Right lobe of liver (tissue), 6 donors: ENCODE data around the gene TNFRSF6B. TPM values are rescaled to one million over a fixed set of nuclear protein-coding genes. Genes with fewer than 3 reads are reported as not detected.

Source experiments
- ATAC-seq, 4 donors: fragments of 200-7000 bp; cut with Tn5 transposase; one replicate each; pipeline ENCODE4 v1.9.1; 2020; ENCODE audit warnings: mild to moderate bottlenecking in 4 of 4, moderate library complexity in 4 of 4
- DNase-seq, 3 donors: peaks; one replicate each; pipeline ENCODE4 v3.0.0-alpha.2; 2020
- H3K27ac ChIP-seq, 3 donors: fragments of 200-600 bp; one replicate each; pipeline ENCODE4 v1.8.0; 2022
- H3K27me3 ChIP-seq, 2 donors: fragments of 200-600 bp; one replicate each; pipeline ENCODE4 v1.8.0; 2022
- H3K36me3 ChIP-seq, 4 donors: fragments of 200-600 bp; sonication (generic) in 1 of 4; one replicate each; pipeline versions ENCODE4 v1.5.1 to v1.8.0; 2017 to 2022; ENCODE audit warnings: control low read depth in 1 of 4
- H3K4me1 ChIP-seq, 4 donors: fragments of 200-600 bp; sonication (generic) in 1 of 4; one replicate each; pipeline versions ENCODE4 v1.5.1 to v1.8.0; 2017 to 2022; ENCODE audit warnings: control low read depth in 1 of 4
- H3K4me3 ChIP-seq, 3 donors: fragments of 200-600 bp; one replicate each; pipeline ENCODE4 v1.8.0; 2022
- H3K9me3 ChIP-seq, 4 donors: fragments of 200-600 bp; sonication (generic) in 1 of 4; one replicate each; pipeline versions ENCODE4 v1.5.1 to v1.8.0; 2017 to 2022; ENCODE audit warnings: control low read depth in 1 of 4
- CTCF ChIP-seq, 4 donors: fragments of 200-600 bp in 3 of 4; fragments of 450-650 bp in 1 of 4; IDR thresholded peaks; one replicate each; pipeline versions ENCODE4 v1.5.1 to v1.8.0; 2016 to 2022; ENCODE audit warnings: antibody characterized with exemption in 4 of 4, mild to moderate bottlenecking in 2 of 4
- POLR2A ChIP-seq: fragments of 450-650 bp; IDR thresholded peaks from one replicate; pipeline ENCODE4 v1.6.1; 2017; ENCODE audit warnings: antibody characterized with exemption, mild to moderate bottlenecking
- WGBS: methylation state at CpG from one replicate; pipeline ENCODE4 v1.1.6; 2018; ENCODE audit warnings: low coverage, low lambda C conversion rate; ENCODE audit not compliant: insufficient coverage; ENCODE audit errors: missing lambda C conversion rate; 5-methylcytosine and 5-hydroxymethylcytosine counted together
- intact Hi-C, 2 donors: fragments of 100-400 bp; cut with DNase I; formaldehyde crosslinking; loops; one replicate each; pipeline versions ENCODE4 v1.11.2 to v1.14.1; 2022
- total RNA-seq, 6 experiments: library from RNA; depleted of rRNA in 2 of 6; stranded (reverse); fragments of >200 nt in 2 of 6; fragmentation: NEBNext Ultra II Directional in 3 of 6; extraction: Animal tissue kit (Norgen Biotek cat#: 25700) in 3 of 6; gene quantifications; one replicate each; pipeline versions ENCODE4 v1.1.0 to v1.2.4, GENCODE V29; 2016 to 2023
- donor health status: DM: no; HTN: yes; CAD: no.
- donor health status: DM: no; HTN: no; CAD: no.
- donor health status: DM: no; HTN: no; CAD: no.
- donor health status: DM: no; HTN: yes; CAD: no.
- donor health status: DM: no; HTN: yes; CAD: no.

The TNFRSF6B gene
- total RNA-seq, 6 experiments from 2014 or later: 0.56 to 1.0 (median 0.62) TPM; not detected in 3

GRCh38 chr20:63702036-63702665, 5.7 kb downstream of the TNFRSF6B start:
- H3K27ac ChIP-seq: no peak overlapping the region
- no peak for ATAC-seq
- peaks cover 0 to 24% (median 8%) of the 10 kb centered on the region in 4 donors for H3K36me3 ChIP-seq
- peaks cover 0 to 11% (median 3%) of the 10 kb centered on the region in 4 donors for H3K4me1 ChIP-seq
- intact Hi-C loops: no loop called here
- TF ChIP-seq POLR2A: no peak
- no peak for TF ChIP-seq CTCF (IDR thresholded peaks at IDR 0.05)
- DNase-seq: peak; percentile 21 to 53 (median 37)
- no peaks in the 10 kb centered on the region for H3K9me3 ChIP-seq
- H3K4me3 ChIP-seq: no peak overlapping the region
- H3K27me3 ChIP-seq: no peaks in the 10 kb centered on the region
- 100% methylated on average over 1 of the region's 16 CpGs for WGBS

GRCh38 chr20:63702751-63703470, 6.5 kb downstream of the TNFRSF6B start:
- DNase-seq (peak in 2 of 3 donors; percentile 26 to 48), ATAC-seq (no peak)
- H3K27ac ChIP-seq: no peak overlapping the region
- TF ChIP-seq CTCF (IDR thresholded peaks at IDR 0.05): no peak
- no peak for TF ChIP-seq POLR2A
- no CpG with 5 or more reads among the region's 13 CpGs for WGBS
- H3K4me3 ChIP-seq: no peak overlapping the region
- intact Hi-C loops: no loop called here
- no peaks in the 10 kb centered on the region for H3K27me3 ChIP-seq
- H3K4me1 ChIP-seq: peaks cover 0 to 8% (median 0%) of the 10 kb centered on the region in 4 donors
- peaks cover 0 to 24% (median 8%) of the 10 kb centered on the region in 4 donors for H3K36me3 ChIP-seq
- no peaks in the 10 kb centered on the region for H3K9me3 ChIP-seq

DNA sequence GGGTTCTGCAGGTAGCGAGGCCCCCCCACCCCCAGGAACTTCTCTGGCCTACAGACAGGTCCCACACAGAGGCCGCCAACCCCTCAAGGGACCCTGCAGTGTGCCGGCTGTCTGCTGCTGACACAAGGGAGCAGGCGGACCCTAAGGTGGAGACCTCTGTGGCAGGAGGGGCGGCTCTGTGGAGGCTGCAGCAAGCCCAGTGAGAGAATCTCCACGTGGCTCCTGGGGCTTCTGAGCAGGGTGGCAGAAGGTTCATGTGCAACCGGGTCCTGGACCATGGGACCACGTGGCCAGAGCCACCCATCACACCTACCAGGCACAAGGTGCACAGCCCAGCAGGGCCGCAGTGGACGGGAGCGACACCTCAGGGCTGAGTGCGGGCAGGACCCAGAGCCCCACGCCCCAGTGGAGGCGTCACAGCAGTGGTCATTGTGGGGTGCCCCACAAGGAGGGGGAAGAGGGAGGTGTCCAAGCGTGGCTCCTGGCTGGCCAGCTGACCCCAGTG, 7.1 kb downstream of the TNFRSF6B start:
- H3K36me3 ChIP-seq: peaks cover 0 to 24% (median 8%) of the 10 kb centered on the region in 4 donors
- H3K27ac ChIP-seq: no peak overlapping the region
- 96% methylated on average over 5 of the region's 15 CpGs for WGBS

More for the DNA sequence above, 7.1 kb downstream of the TNFRSF6B start:
- Histone ChIP-seq H3K4me3 (no peak overlapping the region), H3K9me3 (no peaks in the 10 kb centered on the region), H3K27me3 (no peaks in the 10 kb centered on the region), H3K4me1 (peaks cover 0 to 9% (median 0%) of the 10 kb centered on the region in 4 donors)
- intact Hi-C loops: no loop called here
- no peak for ATAC-seq
- peak in 2 of 3 donors; percentile 21 to 45 for DNase-seq
- TF ChIP-seq CTCF (IDR thresholded peaks at IDR 0.05) (no peak), POLR2A (no peak)
